K562 (cell line): ENCODE results near the gene KRTAP1-4. TPM values are rescaled to one million over a fixed set of nuclear protein-coding genes. Genes with fewer than 3 reads are reported as not detected.

Experiments
- ATAC-seq: fragments of 200-7000 bp; cut with Tn5 transposase; 3 replicates; pipeline ENCODE4 v1.9.1; 2020; ENCODE audit warnings: moderate library complexity
- BruUV-seq: library from RNA; stranded (reverse); fragments of 400-500 nt; replicated peaks from 2 replicates; lab custom pipeline; 2021; lab: Mats Ljungman, UMichigan
- CTCF ChIA-PET: fragments of 300-600 bp; formaldehyde crosslinking; extraction: SDS; loops from one replicate; lab custom pipeline; 2021; ENCODE audit warnings: low intra/inter-chr PET ratio; lab: Yijun Ruan, JAX
- POLR2A ChIA-PET: fragments of 300-600, 350-650 bp; sonication (Branson Sonifier 250); formaldehyde crosslinking; extraction: SDS; loops from one replicate; lab custom pipeline; 2021; ENCODE audit warnings: antibody characterized with exemption, inconsistent platforms; lab: Yijun Ruan, JAX
- DNase-seq, 4 experiments: peaks; one replicate each; pipeline versions ENCODE4 v3.0.0 to v3.0.0-alpha.2; 2011 to 2018; ENCODE audit warnings: low spot score in 3 of 4, mixed read lengths in 3 of 4; ENCODE audit errors: extremely low read depth in 1 of 4
- FAIRE-seq: peaks from 2 replicates; lab custom pipeline; 2011; peaks lifted over from hg19 to GRCh38; lab: Jason Lieb, UNC
- H2AFZ ChIP-seq: 2 replicates; pipeline ENCODE4 v1.6.0; 2011; ENCODE audit warnings: low read depth, low read length, control low read depth, inconsistent platforms
- H3K27ac ChIP-seq: fragments of 200-600 bp; 3 replicates; pipeline ENCODE4 v1.8.0; 2011; ENCODE audit warnings: low read depth, mild to moderate bottlenecking, control low read depth, inconsistent platforms, low read length, moderate library complexity, mixed read lengths; ENCODE audit errors: extremely low read depth
- H3K27me3 ChIP-seq, 2 experiments: fragments of 300-600 bp in 1 of 2; 2 replicates in 1 of 2; 3 replicates in 1 of 2; pipeline versions ENCODE4 v1.6.0 to v1.8.0; 2011; ENCODE audit warnings: inconsistent platforms in 2 of 2, low read length in 2 of 2, mild to moderate bottlenecking in 1 of 2, mixed read lengths in 1 of 2, moderate library complexity in 1 of 2; ENCODE audit not compliant: control insufficient read depth in 2 of 2, insufficient read depth in 2 of 2
- H3K36me3 ChIP-seq: fragments of 300-600 bp; 3 replicates; pipeline ENCODE4 v1.8.0; 2011; ENCODE audit warnings: mild to moderate bottlenecking, low read length, inconsistent platforms; ENCODE audit not compliant: control insufficient read depth, insufficient read depth
- H3K4me1 ChIP-seq, 2 experiments: fragments of 200-600 bp in 1 of 2; replicated peaks in 1 of 2; 2 replicates in 1 of 2; 3 replicates in 1 of 2; pipeline versions ENCODE4 v1.5.1 to v1.8.0; 2011; ENCODE audit warnings: inconsistent platforms in 2 of 2, low read length in 2 of 2, mild to moderate bottlenecking in 1 of 2, mixed read lengths in 1 of 2, moderate library complexity in 1 of 2; ENCODE audit not compliant: control insufficient read depth in 2 of 2, insufficient read depth in 2 of 2
- H3K4me2 ChIP-seq: 2 replicates; pipeline ENCODE4 v1.6.1; 2011; ENCODE audit warnings: low read length, control low read depth, inconsistent platforms, mixed read lengths; ENCODE audit not compliant: insufficient read depth
- H3K4me3 ChIP-seq: fragments of 200-600 bp; sonication (generic), shearing (Covaris generic); 2 replicates; pipeline ENCODE4 v1.5.1; 2016; ENCODE audit warnings: control low read depth, inconsistent platforms
- H3K79me2 ChIP-seq: fragments of 200-600 bp; 3 replicates; pipeline ENCODE4 v1.8.0; 2011; ENCODE audit warnings: low read length, inconsistent platforms; ENCODE audit not compliant: control insufficient read depth, insufficient read depth
- H3K9ac ChIP-seq, 2 experiments: 2 replicates each; pipeline versions ENCODE4 v1.6.0 to v1.6.1; 2011; ENCODE audit warnings: low read depth in 2 of 2, low read length in 2 of 2, control low read depth in 1 of 2, inconsistent platforms in 1 of 2, mild to moderate bottlenecking in 1 of 2, mixed read lengths in 1 of 2; ENCODE audit not compliant: insufficient read depth in 1 of 2
- H3K9me1 ChIP-seq: one replicate; pipeline ENCODE4 v1.6.0; 2011; ENCODE audit warnings: inconsistent platforms, mild to moderate bottlenecking, low read length, moderate library complexity; ENCODE audit not compliant: control insufficient read depth, insufficient read depth
- H3K9me3 ChIP-seq: replicated peaks from 2 replicates; pipeline ENCODE4 v1.5.1; 2011; ENCODE audit warnings: low read depth, low read length, inconsistent platforms; ENCODE audit not compliant: control insufficient read depth, insufficient read depth
- H4K20me1 ChIP-seq: replicated peaks from 2 replicates; pipeline ENCODE4 v1.6.1; 2011; ENCODE audit warnings: low read length, inconsistent platforms, mixed read lengths; ENCODE audit not compliant: control insufficient read depth, insufficient read depth
- CCAR2 ChIP-seq: fragments of 200-400 bp; formaldehyde crosslinking; IDR thresholded peaks from 2 replicates; pipeline ENCODE4 v1.6.1; 2017; ENCODE audit warnings: mild to moderate bottlenecking, low read depth, low read length
- FOXJ3 ChIP-seq: sonication (generic); formaldehyde crosslinking; IDR thresholded peaks from 2 replicates; pipeline ENCODE4 v1.4.0; 2020; ENCODE audit warnings: mild to moderate bottlenecking, missing genetic modification reagents
- GABPB2 ChIP-seq: fragments of 250-450 bp; sonication (Bioruptor Pico); conservative IDR thresholded peaks from 2 replicates; pipeline ENCODE4 v1.5.1; 2021; ENCODE audit warnings: mild to moderate bottlenecking
- HIVEP1 ChIP-seq: fragments of 250-450 bp; sonication (Bioruptor Pico); IDR thresholded peaks from 2 replicates; pipeline ENCODE4 v1.4.0; 2020; ENCODE audit warnings: mild to moderate bottlenecking
- HMG20B ChIP-seq: fragments of 250-450 bp; sonication (Bioruptor Pico); IDR thresholded peaks from 2 replicates; pipeline ENCODE4 v1.5.0; 2021; ENCODE audit warnings: mild to moderate bottlenecking
- KDM1A ChIP-seq, 2 experiments: fragments of 450-650 bp; IDR thresholded peaks; 2 replicates each; pipeline ENCODE4 v1.6.1; 2016; ENCODE audit warnings: mild to moderate bottlenecking in 2 of 2
- MLX ChIP-seq, 2 experiments: fragments of 450-650 bp in 1 of 2; sonication (generic) in 1 of 2; formaldehyde crosslinking; conservative IDR thresholded peaks; 2 replicates each; pipeline versions ENCODE4 v1.4.0 to v1.8.1; 2020 to 2022; ENCODE audit warnings: mild to moderate bottlenecking in 1 of 2, missing genetic modification reagents in 1 of 2
- NR3C1 ChIP-seq: sonication (generic); formaldehyde crosslinking; IDR thresholded peaks from 2 replicates; pipeline ENCODE4 v1.8.1; 2022; ENCODE audit warnings: missing genetic modification reagents
- RBM25 ChIP-seq: fragments of 200-400 bp; formaldehyde crosslinking; IDR thresholded peaks from 2 replicates; pipeline ENCODE4 v1.6.1; 2018; ENCODE audit warnings: low read length, low read depth, moderate library complexity; ENCODE audit not compliant: severe bottlenecking
- ZNF197 ChIP-seq: fragments of 200-800 bp; sonication (Bioruptor generic); IDR thresholded peaks from 2 replicates; pipeline ENCODE4 v1.6.1; 2016; ENCODE audit warnings: low read depth, missing genetic modification characterization, missing compliant biosample characterization
- ZNF740 ChIP-seq, 3 experiments: fragments of 200-800 bp in 1 of 3; sonication (Bioruptor generic) in 1 of 3; sonication (generic) in 1 of 3; formaldehyde crosslinking in 1 of 3; IDR thresholded peaks; 2 replicates each; pipeline versions ENCODE4 v1.6.1 to v1.8.0; 2016 to 2022; ENCODE audit warnings: mild to moderate bottlenecking in 2 of 3, missing compliant biosample characterization in 2 of 3, missing genetic modification characterization in 2 of 3, missing genetic modification reagents in 1 of 3
- ZNF785 ChIP-seq: fragments of 250-450 bp; sonication (Bioruptor Pico); IDR thresholded peaks from 2 replicates; pipeline ENCODE4 v1.4.0; 2020; ENCODE audit warnings: mild to moderate bottlenecking
- in situ Hi-C: fragments of 300-500 bp; cut with MboI; formaldehyde crosslinking; loops from 4 replicates; pipeline ENCODE4 v1.15.0; 2018; ENCODE audit warnings: inconsistent platforms, mixed read lengths
- intact Hi-C: fragments of 100-400 bp; cut with micrococcal nuclease; formaldehyde crosslinking; loops from 2 replicates; pipeline ENCODE4 v1.14.2; 2022
- polyA plus RNA-seq, 8 experiments: library from polyadenylated mRNA; depleted of rRNA in 4 of 8; stranded (reverse) in 5 of 8; unstranded in 3 of 8; fragments of >200 nt; fragmentation: Nextera tagmentation in 2 of 8; fragmentation: Illumina TruSeq in 1 of 8; extraction: Ambion mirVana in 2 of 8; extraction: Trizol in 1 of 8; gene quantifications; 2 replicates each; pipeline versions ENCODE4 v1.2.1 to v1.2.3, GENCODE V29; 2011 to 2014; ENCODE audit warnings: inconsistent platforms in 1 of 8, missing spikeins in 1 of 8
- total RNA-seq, 7 experiments: library from RNA; depleted of rRNA in 6 of 7; stranded (reverse); fragments of >200 nt in 6 of 7; fragmentation: Illumina TruSeq in 2 of 7; extraction: Trizol in 2 of 7; gene quantifications; 2 replicates each; pipeline versions ENCODE4 v1.2.1 to v1.2.3, GENCODE V29; 2011 to 2021; ENCODE audit warnings: low replicate concordance in 1 of 7

The KRTAP1-4 gene
- total and polyA plus RNA-seq, 9 of the 15 experiments (the other 6 are each of a cell fraction or from before 2014, with no cell fraction given), result not detected

GRCh38 chr17:41020336-41020735 is 9.7 kb downstream of the KRTAP1-4 start:
- in situ Hi-C loops, result no loop called here
- ATAC-seq, result no peak
- CTCF ChIA-PET, result no interaction called here
- Histone ChIP-seq H3K9me3 (no peaks in the 10 kb centered on the region), H3K27ac (no peak overlapping the region), H3K4me1 (no peaks in the 10 kb centered on the region), H3K4me3 (no peak overlapping the region), H3K79me2 (no peaks in the 10 kb centered on the region), H3K9ac (no peak overlapping the region), H3K4me2 (no peak overlapping the region), H3K36me3 (no peaks in the 10 kb centered on the region), H4K20me1 (no peaks in the 10 kb centered on the region), H3K27me3 (0 out of 5 replicates have a peak, but pooled peaks cover 0 to 3% of the 10 kb centered on the region in 2 experiments), H3K9me1 (no peaks in the 10 kb centered on the region), H2AFZ (no peak overlapping the region)
- POLR2A ChIA-PET, result interaction anchor here (0.6 to 1.0 kb wide), 2 partner anchors 8 to 37 kb away, joined by 3 read pairs; no protein-coding TSS in a partner anchor
- DNase-seq, result no peak
- intact Hi-C loops, result no loop called here
- BruUV-seq, result no TSS peak
- FAIRE-seq, result no peak
- TF ChIP-seq ZNF197 (CRISPR knock-in tag) (no peak), FOXJ3 (no peak), KDM1A (IDR thresholded peaks at IDR 0.05) (no peak), HIVEP1 (no peak), HMG20B (CRISPR knock-in tag) (no peak), ZNF785 (CRISPR knock-in tag) (no peak), GABPB2 (CRISPR knock-in tag) (no peak), NR3C1 (no peak), MLX (CRISPR knock-in tag; conservative IDR thresholded peaks at IDR 0.05) (no peak), ZNF740 (CRISPR knock-in tag; IDR thresholded peaks at IDR 0.05) (no peak), ZNF740 (tag; IDR thresholded peaks at IDR 0.05) (no peak), CCAR2 (no peak), RBM25 (no peak)
